ENCODE measurements around the gene PACRG. TPM values are rescaled to one million over a fixed set of nuclear protein-coding genes. Genes with fewer than 3 reads are reported as not detected.

The PACRG gene
- total RNA-seq, 4 donors from 2014 or later: 0.29 to 1.6 (median 0.61) TPM

DNA sequence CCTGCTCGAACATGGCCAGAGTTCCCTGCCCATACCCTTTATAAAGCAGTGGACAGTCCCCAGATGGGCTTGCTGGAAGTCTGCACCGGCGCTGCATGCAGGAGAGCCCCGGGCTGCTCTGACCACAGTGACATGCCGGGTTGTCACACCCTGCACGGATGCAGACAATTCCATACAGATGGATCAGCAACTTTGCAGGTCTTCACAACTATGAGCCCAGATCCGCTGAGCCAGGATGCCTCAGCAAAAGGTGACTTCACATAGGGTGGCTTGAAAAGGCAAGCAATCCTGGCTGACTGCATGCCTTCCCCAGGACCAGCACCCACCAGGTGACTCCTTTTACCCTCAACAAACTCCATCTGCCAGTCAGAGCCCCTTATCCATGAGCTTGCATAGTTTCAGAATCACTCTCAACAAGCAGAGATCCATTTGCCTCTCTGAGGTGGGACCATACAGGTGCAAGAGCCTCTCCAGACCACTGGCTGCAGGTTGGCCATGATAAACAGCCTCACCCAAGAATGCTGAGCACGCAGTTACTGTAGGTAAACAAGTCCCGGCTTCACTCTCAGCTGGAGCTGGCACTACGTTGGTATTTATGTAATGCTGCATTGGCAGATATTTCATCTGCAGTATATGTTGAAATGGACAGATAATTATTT is 503.7 kb downstream of the PACRG start:
- in situ Hi-C loops (cut with MboI; ENCODE audit: low sequenced_read_pairs in 4 of 4): no loop called here
- TF ChIP-seq, protein P1, sequence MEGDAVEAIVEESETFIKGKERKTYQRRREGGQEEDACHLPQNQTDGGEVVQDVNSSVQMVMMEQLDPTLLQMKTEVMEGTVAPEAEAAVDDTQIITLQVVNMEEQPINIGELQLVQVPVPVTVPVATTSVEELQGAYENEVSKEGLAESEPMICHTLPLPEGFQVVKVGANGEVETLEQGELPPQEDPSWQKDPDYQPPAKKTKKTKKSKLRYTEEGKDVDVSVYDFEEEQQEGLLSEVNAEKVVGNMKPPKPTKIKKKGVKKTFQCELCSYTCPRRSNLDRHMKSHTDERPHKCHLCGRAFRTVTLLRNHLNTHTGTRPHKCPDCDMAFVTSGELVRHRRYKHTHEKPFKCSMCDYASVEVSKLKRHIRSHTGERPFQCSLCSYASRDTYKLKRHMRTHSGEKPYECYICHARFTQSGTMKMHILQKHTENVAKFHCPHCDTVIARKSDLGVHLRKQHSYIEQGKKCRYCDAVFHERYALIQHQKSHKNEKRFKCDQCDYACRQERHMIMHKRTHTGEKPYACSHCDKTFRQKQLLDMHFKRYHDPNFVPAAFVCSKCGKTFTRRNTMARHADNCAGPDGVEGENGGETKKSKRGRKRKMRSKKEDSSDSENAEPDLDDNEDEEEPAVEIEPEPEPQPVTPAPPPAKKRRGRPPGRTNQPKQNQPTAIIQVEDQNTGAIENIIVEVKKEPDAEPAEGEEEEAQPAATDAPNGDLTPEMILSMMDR (IDR thresholded peaks at IDR 0.05 in 4 of 5, conservative IDR thresholded peaks at IDR 0.05 in 1 of 5): no peak
- TF ChIP-seq POLR2A (IDR thresholded peaks at IDR 0.05): no peak
- ATAC-seq: no peak
- no peak for DNase-seq
- H3K27me3 ChIP-seq: no peaks in the 10 kb centered on the region
- H3K27ac ChIP-seq: no peak overlapping the region
- intact Hi-C loops (cut with DNase I; ENCODE audit: low total_unique reads): no loop called here
- H3K36me3 ChIP-seq: no peaks in the 10 kb centered on the region
- no peaks in the 10 kb centered on the region for H3K9me3 ChIP-seq
- H3K4me3 ChIP-seq: no peak overlapping the region
- no peaks in the 10 kb centered on the region for H3K4me1 ChIP-seq

DNA sequence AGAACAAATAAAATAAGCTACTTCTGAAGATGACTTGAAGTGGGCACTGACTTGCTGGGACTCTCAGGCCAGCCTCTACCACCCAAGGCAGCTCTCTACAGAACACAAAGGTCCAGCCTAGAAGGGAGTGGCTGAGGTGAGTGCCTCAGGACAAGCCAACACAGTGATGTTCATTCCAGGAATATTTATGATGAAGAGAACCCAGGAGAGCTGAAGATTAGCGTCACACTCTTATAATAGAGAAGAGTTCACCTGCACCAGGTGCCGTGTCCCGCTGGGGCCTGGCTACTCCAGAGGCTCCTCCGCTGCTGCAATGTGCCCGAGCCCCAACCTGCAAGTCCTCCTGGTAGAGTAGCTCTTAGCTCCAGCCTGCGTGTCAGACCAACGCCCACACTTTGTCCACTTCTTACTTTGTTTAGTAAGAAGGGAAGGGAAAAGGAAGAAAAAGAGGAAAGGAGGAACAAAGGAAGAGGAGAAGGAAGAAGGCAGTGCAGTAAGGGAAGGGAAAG is 504.3 kb downstream of the PACRG start:
- in situ Hi-C loops (cut with MboI; ENCODE audit: low sequenced_read_pairs in 4 of 4): no loop called here
- ATAC-seq: no peak
- intact Hi-C loops (cut with DNase I; ENCODE audit: low total_unique reads): no loop called here

DNA sequence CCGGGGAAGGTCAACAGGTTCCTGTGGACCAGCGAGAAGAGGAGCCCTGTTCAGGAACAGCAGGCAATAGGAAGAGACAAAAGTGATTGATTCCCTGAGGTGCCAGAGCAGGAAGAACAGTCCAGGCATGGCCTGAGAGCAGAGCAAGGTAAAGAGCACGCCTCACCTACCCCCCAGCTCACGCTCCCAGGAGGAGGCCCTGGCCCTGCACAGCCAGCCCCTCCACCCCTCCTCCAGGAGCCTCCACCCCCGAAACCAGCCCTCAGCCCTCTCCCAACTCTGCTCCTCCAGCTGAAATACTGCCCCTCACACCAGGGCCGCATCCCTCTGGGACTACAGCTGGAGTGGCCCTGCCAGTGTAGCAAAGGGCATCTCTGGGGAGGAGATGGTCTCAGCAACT is 504.9 kb downstream of the PACRG start:
- DNase-seq: no peak
- no peak for ATAC-seq

More for the DNA sequence above, 504.3 kb downstream of the PACRG start:
- Histone ChIP-seq H3K27me3 (no peaks in the 10 kb centered on the region), H3K4me3 (no peak overlapping the region), H3K36me3 (no peaks in the 10 kb centered on the region), H3K9me3 (no peaks in the 10 kb centered on the region), H3K27ac (no peak overlapping the region), H3K4me1 (no peaks in the 10 kb centered on the region)
- no peak for TF ChIP-seq POLR2A (IDR thresholded peaks at IDR 0.05)
- TF ChIP-seq, protein P1 (IDR thresholded peaks at IDR 0.05 in 4 of 5, conservative IDR thresholded peaks at IDR 0.05 in 1 of 5): no peak
- DNase-seq: no peak

DNA sequence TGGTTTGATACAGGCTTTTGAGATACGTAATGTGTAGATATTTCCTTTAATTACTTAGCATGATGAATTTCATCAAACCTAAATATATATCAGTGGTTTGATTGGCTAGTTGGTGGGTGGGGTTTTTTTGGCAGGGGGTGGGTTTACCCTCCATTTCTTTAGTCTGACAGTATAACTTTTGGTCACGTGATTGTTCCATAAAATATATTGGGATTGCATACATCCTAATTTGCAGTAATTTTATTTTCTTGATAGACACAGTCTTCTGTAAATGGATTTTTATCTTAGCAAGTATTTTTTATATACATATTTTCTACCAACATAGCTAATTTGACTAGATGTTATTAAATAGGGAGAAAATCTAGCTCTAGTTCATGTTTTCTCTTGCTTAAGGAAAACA is 509.3 kb downstream of the PACRG start:
- Histone ChIP-seq H3K9me3 (no peaks in the 10 kb centered on the region), H3K4me3 (no peak overlapping the region), H3K4me1 (no peaks in the 10 kb centered on the region), H3K27ac (no peak overlapping the region), H3K36me3 (no peaks in the 10 kb centered on the region), H3K27me3 (no peaks in the 10 kb centered on the region)
- no peak for TF ChIP-seq POLR2A (IDR thresholded peaks at IDR 0.05)
- TF ChIP-seq, protein P1 (IDR thresholded peaks at IDR 0.05 in 4 of 5, conservative IDR thresholded peaks at IDR 0.05 in 1 of 5): no peak
- DNase-seq (no peak), ATAC-seq (no peak)
- in situ Hi-C loops (cut with MboI; ENCODE audit: low sequenced_read_pairs in 4 of 4): no loop called here
- intact Hi-C loops (cut with DNase I; ENCODE audit: low total_unique reads): no loop called here

More for the DNA sequence above, 504.9 kb downstream of the PACRG start:
- Histone ChIP-seq H3K4me1 (no peaks in the 10 kb centered on the region), H3K27me3 (no peaks in the 10 kb centered on the region), H3K36me3 (no peaks in the 10 kb centered on the region), H3K4me3 (no peak overlapping the region), H3K27ac (no peak overlapping the region), H3K9me3 (no peaks in the 10 kb centered on the region)
- TF ChIP-seq, protein P1 (IDR thresholded peaks at IDR 0.05 in 4 of 5, conservative IDR thresholded peaks at IDR 0.05 in 1 of 5): no peak
- TF ChIP-seq POLR2A (IDR thresholded peaks at IDR 0.05): no peak
- in situ Hi-C loops (cut with MboI; ENCODE audit: low sequenced_read_pairs in 4 of 4) (no loop called here), intact Hi-C loops (cut with DNase I; ENCODE audit: low total_unique reads) (no loop called here)

All from gastrocnemius medialis (tissue), 4 donors.